Activated naive CD8-positive, alpha-beta T cell (primary cell): ENCODE measurements around the gene SIGLEC11.
A peak's percentile ranks its signal among the peaks of the same experiment; 100 is the strongest.
"Not testable (repeated sequence)": the region's sequence is repeated elsewhere in the genome, so short reads cannot be mapped to it uniquely, and the experiment has no call there.

ENCODE experiments used
- H3K27ac Mint-ChIP-seq: one replicate; pipeline ENCODE4 v1.8.0; 2021; ENCODE audit warnings: mixed read lengths
- H3K27me3 Mint-ChIP-seq: one replicate; pipeline ENCODE4 v1.8.0; 2021; ENCODE audit warnings: mixed read lengths
- H3K36me3 Mint-ChIP-seq: one replicate; pipeline ENCODE4 v1.8.0; 2021; ENCODE audit warnings: mixed read lengths
- H3K4me1 Mint-ChIP-seq: one replicate; pipeline ENCODE4 v1.8.0; 2021; ENCODE audit warnings: low read depth, mixed read lengths
- H3K4me3 Mint-ChIP-seq: one replicate; pipeline ENCODE4 v1.8.0; 2021; ENCODE audit warnings: mild to moderate bottlenecking, mixed read lengths
- H3K9me3 Mint-ChIP-seq: one replicate; pipeline ENCODE4 v1.8.0; 2021; ENCODE audit warnings: low read depth, mixed read lengths

The SIGLEC11 gene

GRCh38 chr19:49929121-49929610 is 31.8 kb downstream of the SIGLEC11 start, which contains the start of the genes ATF5 and NUP62:
TSS of gene ATF5 (plus strand) at chr19:49929205. CDS start at chr19:49930851, 1,646 bp downstream.
TSS of gene NUP62 (minus strand) at chr19:49929504. CDS start at chr19:49909807, 19,697 bp downstream.
- Mint-ChIP-seq H3K36me3 (peaks cover 17% of the 10 kb centered on the region), H3K27ac (peak within 1 kb of the TSS; percentile 99), H3K4me3 (peak within 1 kb of the TSS; percentile 99), H3K27me3 (no peaks in the 10 kb centered on the region), H3K9me3 (no peaks in the 10 kb centered on the region), H3K4me1 (peaks cover 55% of the 10 kb centered on the region)

DNA sequence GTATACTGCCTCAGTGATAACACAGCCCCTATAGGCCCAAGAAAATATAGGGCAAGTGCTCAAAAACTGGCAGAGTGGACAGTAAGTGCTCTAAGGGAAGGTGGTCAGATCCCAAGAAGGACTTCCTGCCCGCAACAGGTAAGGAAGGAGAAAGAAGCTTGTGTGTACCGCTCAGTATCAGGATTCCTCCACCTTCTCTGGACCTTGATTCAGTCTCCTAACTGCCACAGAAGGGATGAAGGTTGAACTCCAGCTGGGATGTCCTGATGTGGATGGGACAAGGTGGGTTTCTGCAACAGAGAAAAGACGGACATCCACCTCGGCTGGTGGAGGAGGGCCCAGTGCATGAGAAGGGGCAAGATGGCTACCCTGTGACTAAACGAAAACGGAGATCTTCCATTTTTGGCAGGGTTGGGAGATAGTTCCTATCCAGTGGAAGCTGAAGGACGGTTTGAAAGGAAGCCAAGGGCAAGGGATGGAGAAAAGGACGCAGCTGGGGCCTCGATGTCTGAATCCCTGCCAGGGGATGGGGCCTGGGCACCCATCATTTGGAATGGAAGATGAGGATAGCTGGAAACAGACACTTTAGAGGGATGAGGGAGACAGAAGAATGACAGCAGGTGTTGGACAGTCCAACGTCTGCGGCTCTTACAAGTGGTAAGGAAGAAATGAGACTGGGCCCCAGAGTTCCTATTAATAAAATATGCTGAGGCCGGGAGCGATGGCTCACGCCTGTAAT is 33.3 kb downstream of the SIGLEC11 start:
- H3K36me3 Mint-ChIP-seq = peaks cover 15% of the 10 kb centered on the region
- no peaks in the 10 kb centered on the region for H3K9me3 Mint-ChIP-seq
- H3K4me1 Mint-ChIP-seq = peaks cover 50% of the 10 kb centered on the region
- peak overlapping the region; percentile 99 for H3K27ac Mint-ChIP-seq
- peak overlapping the region; percentile 99 for H3K4me3 Mint-ChIP-seq
- H3K27me3 Mint-ChIP-seq = no peaks in the 10 kb centered on the region

DNA sequence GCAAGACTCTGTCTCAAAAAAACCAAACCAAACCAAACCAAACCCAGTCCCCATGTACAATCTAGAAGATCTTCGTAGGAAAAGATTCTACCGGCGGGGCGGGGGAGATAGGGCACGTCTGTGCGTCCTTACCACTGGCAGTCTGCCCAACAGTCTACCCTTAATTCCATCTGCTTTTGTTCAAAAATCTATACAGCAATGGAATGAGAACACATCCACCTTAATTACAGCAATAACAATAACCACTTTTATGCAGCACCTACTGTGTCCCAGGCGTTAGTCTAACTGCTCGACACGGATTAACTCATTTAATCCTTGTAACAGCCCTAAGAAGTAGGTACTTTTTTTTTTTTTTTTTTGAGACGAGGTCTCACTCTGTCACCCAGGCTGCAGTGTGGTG is 34.5 kb downstream of the SIGLEC11 start:
- H3K36me3 Mint-ChIP-seq = peaks cover 10% of the 10 kb centered on the region

DNA sequence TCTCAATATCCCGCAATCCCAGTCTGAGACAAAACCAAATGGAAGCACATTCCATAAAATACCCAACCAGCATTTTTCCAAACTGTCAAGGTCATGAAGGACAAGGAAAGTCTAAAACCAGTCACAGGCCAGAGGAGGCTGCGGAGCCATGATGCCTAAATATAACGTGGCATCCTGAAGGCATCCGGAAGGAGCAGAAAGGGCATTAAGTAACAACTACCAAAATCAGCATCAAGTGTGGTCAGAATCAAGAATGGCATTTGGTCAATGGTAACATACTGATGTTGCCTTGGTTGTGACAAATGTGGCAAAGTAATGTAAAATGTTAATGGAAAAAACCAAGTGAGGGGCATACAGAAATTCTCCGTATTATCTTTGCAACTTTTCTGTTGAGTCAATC is 35.5 kb downstream of the SIGLEC11 start:
- no peaks in the 10 kb centered on the region for H3K27me3 Mint-ChIP-seq
- peak overlapping the region; percentile 41 for H3K4me3 Mint-ChIP-seq
- H3K27ac Mint-ChIP-seq = no peak overlapping the region
- no peaks in the 10 kb centered on the region for H3K9me3 Mint-ChIP-seq
- peaks cover 10% of the 10 kb centered on the region for H3K36me3 Mint-ChIP-seq
- H3K4me1 Mint-ChIP-seq = peaks cover 48% of the 10 kb centered on the region

More for the DNA sequence above, 34.5 kb downstream of the SIGLEC11 start:
- Mint-ChIP-seq H3K27me3 (no peaks in the 10 kb centered on the region), H3K9me3 (no peaks in the 10 kb centered on the region), H3K4me3 (peak overlapping the region; percentile 65), H3K4me1 (peaks cover 46% of the 10 kb centered on the region), H3K27ac (no peak overlapping the region)

- H3K36me3 Mint-ChIP-seq, H3K27ac Mint-ChIP-seq: not testable (repeated sequence)
- peaks cover 45% of the 10 kb centered on the region for H3K4me1 Mint-ChIP-seq
Measured at GRCh38 chr19:49924881-49925210, 36.1 kb downstream of the SIGLEC11 start.

GRCh38 chr19:49924004-49924880 is 36.7 kb downstream of the SIGLEC11 start:
- Mint-ChIP-seq H3K27me3 (no peaks in the 10 kb centered on the region), H3K27ac (no peak overlapping the region), H3K9me3 (no peaks in the 10 kb centered on the region), H3K4me3 (peak overlapping the region; percentile 20), H3K4me1 (peaks cover 46% of the 10 kb centered on the region), H3K36me3 (peaks cover 7% of the 10 kb centered on the region)

More at GRCh38 chr19:49924881-49925210, 36.1 kb downstream of the SIGLEC11 start:
- not testable (repeated sequence) for H3K9me3 Mint-ChIP-seq, H3K27me3 Mint-ChIP-seq
- peak overlapping the region; percentile 20 for H3K4me3 Mint-ChIP-seq

DNA sequence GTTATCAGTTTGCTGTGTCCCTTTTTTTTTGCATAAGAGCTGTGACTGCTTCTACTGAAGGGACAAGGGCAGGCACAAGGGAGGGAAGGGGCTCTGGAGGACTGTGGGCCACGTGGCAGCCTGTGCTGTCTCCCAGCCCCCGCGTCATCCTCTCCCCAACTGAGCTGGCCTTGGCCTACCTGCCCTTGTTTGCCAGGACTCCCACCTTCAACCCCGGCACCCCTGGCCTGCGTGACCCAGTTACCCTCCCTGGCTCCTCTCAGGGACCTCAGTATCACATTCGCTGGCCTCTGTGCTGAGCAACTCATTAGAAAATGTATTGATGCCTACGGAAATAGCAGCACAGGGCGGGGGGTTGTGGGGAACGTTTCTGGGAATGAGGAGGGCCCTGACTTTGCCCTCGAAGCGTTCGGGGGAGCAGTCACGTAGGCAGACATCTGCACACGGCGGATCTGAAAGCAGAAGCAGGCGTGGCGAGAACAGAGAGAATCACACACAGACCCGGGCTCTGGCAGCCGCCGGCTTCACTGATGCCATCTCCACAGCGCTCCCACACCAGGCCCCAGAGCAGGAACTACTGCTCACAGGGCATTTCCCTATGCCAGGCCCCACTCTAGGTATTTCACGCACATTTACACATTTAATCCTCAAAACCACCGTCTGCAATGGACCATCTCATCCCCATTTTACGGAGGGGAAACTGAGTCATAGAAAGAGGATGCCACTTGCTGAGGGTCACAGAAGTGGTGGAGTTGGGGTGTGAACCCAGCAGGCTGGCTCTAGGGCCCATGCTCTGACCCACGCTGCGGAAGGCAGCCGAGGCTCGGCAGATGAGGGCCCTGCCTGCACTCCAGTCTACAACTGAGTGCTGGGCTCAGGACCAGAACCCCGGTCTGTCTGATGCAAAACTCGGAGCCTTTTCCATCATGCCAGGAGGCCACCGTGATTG is 37.6 kb downstream of the SIGLEC11 start:
- Mint-ChIP-seq H3K27ac (no peak overlapping the region), H3K9me3 (no peaks in the 10 kb centered on the region), H3K36me3 (peaks cover 7% of the 10 kb centered on the region), H3K4me1 (peaks cover 43% of the 10 kb centered on the region), H3K4me3 (no peak overlapping the region), H3K27me3 (no peaks in the 10 kb centered on the region)

GRCh38 chr19:49921871-49922795 is 38.8 kb downstream of the SIGLEC11 start:
- no peaks in the 10 kb centered on the region for H3K9me3 Mint-ChIP-seq
- H3K4me3 Mint-ChIP-seq = no peak overlapping the region
- no peaks in the 10 kb centered on the region for H3K27me3 Mint-ChIP-seq
- H3K27ac Mint-ChIP-seq = no peak overlapping the region
- H3K4me1 Mint-ChIP-seq = peaks cover 37% of the 10 kb centered on the region
- peaks cover 3% of the 10 kb centered on the region for H3K36me3 Mint-ChIP-seq

DNA sequence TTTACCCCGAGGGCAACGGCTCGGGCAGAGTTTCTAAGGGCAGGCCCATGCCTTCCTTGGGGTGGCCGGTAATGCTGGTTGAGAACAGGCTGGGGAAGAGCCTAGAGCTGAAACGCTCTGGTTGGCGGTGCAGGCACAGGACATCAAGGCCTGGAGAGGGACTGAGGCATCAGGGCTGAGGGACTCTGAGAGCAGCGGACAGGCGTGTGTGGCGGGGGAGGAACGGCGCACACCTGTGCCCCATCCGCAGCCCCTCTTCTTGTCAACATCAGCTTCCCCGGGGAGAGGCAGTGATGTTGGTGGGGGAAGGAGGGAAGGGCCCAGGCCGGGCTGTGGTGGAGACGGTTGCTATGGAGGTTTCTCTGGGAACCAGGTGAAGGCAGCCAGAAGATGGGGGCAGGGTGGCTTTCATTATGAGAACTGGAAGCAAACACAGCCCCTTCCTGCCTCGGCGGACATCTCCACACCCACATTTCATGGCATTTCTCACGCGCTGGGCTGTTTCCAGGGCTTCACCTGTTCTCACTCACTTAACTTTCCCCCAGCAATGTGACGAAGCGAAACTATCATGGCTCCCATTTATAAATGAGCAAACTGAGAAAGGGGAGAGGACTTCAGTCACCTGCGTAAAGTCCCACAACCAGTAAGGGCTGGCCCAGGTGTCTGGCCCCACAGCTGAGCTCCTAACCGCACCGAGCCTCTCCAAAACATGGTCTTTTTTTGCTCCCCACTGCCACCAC is 40.2 kb downstream of the SIGLEC11 start:
- Mint-ChIP-seq H3K27ac (no peak overlapping the region), H3K4me1 (peaks cover 34% of the 10 kb centered on the region), H3K27me3 (no peaks in the 10 kb centered on the region), H3K4me3 (no peak overlapping the region), H3K9me3 (no peaks in the 10 kb centered on the region), H3K36me3 (peaks cover 3% of the 10 kb centered on the region)

DNA sequence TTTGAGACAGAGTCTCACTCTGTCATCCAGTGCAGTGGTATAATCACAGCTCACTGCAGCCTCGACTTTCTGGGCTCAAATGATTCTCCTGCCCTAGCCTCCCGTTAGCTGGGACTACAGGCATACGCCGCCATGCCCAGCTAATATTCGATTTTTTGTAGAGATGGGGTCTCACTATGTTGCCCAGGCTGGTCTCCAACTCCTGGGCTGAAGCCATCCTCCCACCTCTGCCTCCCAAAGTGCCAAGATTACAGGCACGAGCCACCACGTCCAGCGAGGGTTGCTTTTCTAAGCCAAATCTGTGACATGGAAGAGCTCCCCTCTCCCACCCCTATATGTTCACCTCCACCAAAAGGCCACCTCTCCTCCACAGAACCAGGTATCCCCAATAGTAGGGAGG is 42.9 kb downstream of the SIGLEC11 start:
- Mint-ChIP-seq H3K27ac (no peak overlapping the region), H3K36me3 (peaks cover 3% of the 10 kb centered on the region), H3K4me3 (no peak overlapping the region), H3K4me1 (peaks cover 33% of the 10 kb centered on the region), H3K9me3 (no peaks in the 10 kb centered on the region), H3K27me3 (no peaks in the 10 kb centered on the region)

- no peaks in the 10 kb centered on the region for H3K9me3 Mint-ChIP-seq
- H3K27ac Mint-ChIP-seq = no peak overlapping the region
- H3K27me3 Mint-ChIP-seq = no peaks in the 10 kb centered on the region
- peaks cover 5% of the 10 kb centered on the region for H3K36me3 Mint-ChIP-seq
- no peak overlapping the region for H3K4me3 Mint-ChIP-seq
- peaks cover 40% of the 10 kb centered on the region for H3K4me1 Mint-ChIP-seq
Measured at GRCh38 chr19:49916839-49917733, 43.9 kb downstream of the SIGLEC11 start.

DNA sequence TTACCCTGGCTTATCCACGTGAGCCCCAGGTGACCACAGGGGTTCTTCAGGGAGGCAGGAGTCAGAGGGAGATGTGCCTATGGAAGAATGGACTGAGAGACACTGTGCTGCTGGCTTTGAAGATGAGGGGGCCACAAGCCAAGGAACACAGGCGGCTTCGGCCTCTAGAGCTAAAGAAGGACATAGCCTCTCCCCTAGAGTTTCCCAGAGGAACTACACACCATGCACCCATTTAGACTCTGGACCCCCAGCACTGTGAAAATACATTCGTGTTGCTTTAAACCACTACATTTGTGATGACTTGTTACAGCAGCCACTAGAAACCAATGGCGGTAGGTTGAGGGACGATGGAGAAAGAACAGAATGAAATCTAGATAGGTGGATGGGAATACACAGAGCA is 45.7 kb downstream of the SIGLEC11 start:
- Mint-ChIP-seq H3K4me3 (no peak overlapping the region), H3K36me3 (peaks cover 5% of the 10 kb centered on the region), H3K27me3 (no peaks in the 10 kb centered on the region), H3K4me1 (peaks cover 42% of the 10 kb centered on the region), H3K9me3 (no peaks in the 10 kb centered on the region), H3K27ac (peak overlapping the region; percentile 51)
